Measurements from ENCODE around the gene ANKS4B. TPM values are rescaled to one million over a fixed set of nuclear protein-coding genes. Genes with fewer than 3 reads are reported as not detected.

Gene ANKS4B
- total RNA-seq, 1 experiment from 2014 or later: not detected

GRCh38 chr16:21206550-21206949 lies 26.9 kb upstream of the ANKS4B start:
- Histone ChIP-seq H3K36me3 (ENCODE audit: control insufficient read depth, insufficient read depth, low read length) (no peaks in the 10 kb centered on the region), H3K4me3 (ENCODE audit: low read depth in 2 of 2, low read length in 2 of 2) (no peak overlapping the region), H3K4me1 (ENCODE audit: control insufficient read depth, insufficient read depth, low read length) (no peaks in the 10 kb centered on the region), H3K27me3 (ENCODE audit: control insufficient read depth, insufficient read depth, low read length) (peaks cover 18% of the 10 kb centered on the region), H3K9me3 (ENCODE audit: control insufficient read depth, insufficient read depth, low read depth, low read length) (no peaks in the 10 kb centered on the region), H3K27ac (ENCODE audit: low read length) (no peak overlapping the region)
- no TSS peak for BruUV-seq (replicated peaks)
- CTCF ChIA-PET: no interaction called here
- intact Hi-C loops (cut with micrococcal nuclease; ENCODE audit: unreplicated experiment): no loop called here
- POLR2A ChIA-PET: interaction anchor here (0.5 kb wide), 1 partner anchor 368 kb away, joined by 3 read pairs; no protein-coding TSS in a partner anchor
- TF ChIP-seq SIN3A (IDR thresholded peaks at IDR 0.05; ENCODE audit: borderline replicate concordance, insufficient read depth, low read depth, low read length) (no peak), REST (IDR thresholded peaks at IDR 0.05; ENCODE audit: insufficient read depth in 1 of 2, low read depth in 2 of 2, low read length in 1 of 2) (no peak), TCF7L2 (IDR thresholded peaks at IDR 0.05; ENCODE audit: low read depth, low read length) (no peak), POLR2AphosphoS5 (IDR thresholded peaks at IDR 0.05; ENCODE audit: low read depth, low read length) (no peak), CTCF (IDR thresholded peaks at IDR 0.05) (no peak)
- in situ Hi-C loops (cut with HindIII; ENCODE audit: low pct_unique_long_range_greater_than_20kb, low sequenced_read_pairs): no loop called here
- DNase-seq (ENCODE audit: low read depth, low spot score) (no peak), ATAC-seq (no peak)

GRCh38 chr16:21208446-21209230 lies 24.9 kb upstream of the ANKS4B start:
- DNase-seq (ENCODE audit: low read depth, low spot score) (no peak), ATAC-seq (no peak)
- in situ Hi-C loops (cut with HindIII; ENCODE audit: low pct_unique_long_range_greater_than_20kb, low sequenced_read_pairs) (no loop called here), intact Hi-C loops (cut with micrococcal nuclease; ENCODE audit: unreplicated experiment) (no loop called here)
- H3K4me3 ChIP-seq (ENCODE audit: low read depth in 2 of 2, low read length in 2 of 2): no peak overlapping the region
- ChIA-PET CTCF (no interaction called here), POLR2A (interaction anchor here (0.6 kb wide), 2 partner anchors 12 to 64 kb away, joined by 4 to 9 read pairs; no protein-coding TSS in a partner anchor)
- H3K36me3 ChIP-seq (ENCODE audit: control insufficient read depth, insufficient read depth, low read length): no peaks in the 10 kb centered on the region
- H3K27ac ChIP-seq (ENCODE audit: low read length): no peak overlapping the region
- peaks cover 13% of the 10 kb centered on the region for H3K27me3 ChIP-seq (ENCODE audit: control insufficient read depth, insufficient read depth, low read length)
- H3K9me3 ChIP-seq (ENCODE audit: control insufficient read depth, insufficient read depth, low read depth, low read length): no peaks in the 10 kb centered on the region
- no peak for TF ChIP-seq TCF7L2 (IDR thresholded peaks at IDR 0.05; ENCODE audit: low read depth, low read length)
- TF ChIP-seq SIN3A (IDR thresholded peaks at IDR 0.05; ENCODE audit: borderline replicate concordance, insufficient read depth, low read depth, low read length): no peak
- no peak for TF ChIP-seq POLR2AphosphoS5 (IDR thresholded peaks at IDR 0.05; ENCODE audit: low read depth, low read length)
- no peak for TF ChIP-seq REST (IDR thresholded peaks at IDR 0.05; ENCODE audit: insufficient read depth in 1 of 2, low read depth in 2 of 2, low read length in 1 of 2)
- TF ChIP-seq CTCF (IDR thresholded peaks at IDR 0.05): no peak
- no TSS peak for BruUV-seq (replicated peaks)
- H3K4me1 ChIP-seq (ENCODE audit: control insufficient read depth, insufficient read depth, low read length): no peaks in the 10 kb centered on the region
